Measurements from ENCODE around the gene SGCD.

The SGCD gene

DNA sequence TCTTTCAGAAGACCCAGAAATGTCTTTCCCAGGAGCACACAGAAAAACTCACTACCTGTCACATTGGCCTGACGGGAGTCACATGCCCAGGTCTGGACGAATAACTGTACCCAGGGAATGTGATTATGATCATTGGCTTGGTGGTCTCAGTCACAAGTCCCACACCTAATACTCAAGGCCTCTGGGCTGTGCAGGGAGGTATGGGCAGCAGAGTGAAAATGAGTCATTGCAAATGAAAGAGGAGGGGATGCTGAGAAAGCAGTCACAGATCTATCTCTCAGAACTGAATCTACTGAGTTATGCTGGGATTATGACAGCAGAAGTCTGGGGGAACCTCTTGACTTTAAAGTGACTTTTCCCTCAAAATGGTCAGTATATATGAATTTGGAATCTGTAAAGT, 36.9 kb downstream of the SGCD start:
- DNase-seq: no peak

- DNase-seq: no peak
Observed at GRCh38 chr5:156366521-156366920, 39.6 kb downstream of the SGCD start.

DNA sequence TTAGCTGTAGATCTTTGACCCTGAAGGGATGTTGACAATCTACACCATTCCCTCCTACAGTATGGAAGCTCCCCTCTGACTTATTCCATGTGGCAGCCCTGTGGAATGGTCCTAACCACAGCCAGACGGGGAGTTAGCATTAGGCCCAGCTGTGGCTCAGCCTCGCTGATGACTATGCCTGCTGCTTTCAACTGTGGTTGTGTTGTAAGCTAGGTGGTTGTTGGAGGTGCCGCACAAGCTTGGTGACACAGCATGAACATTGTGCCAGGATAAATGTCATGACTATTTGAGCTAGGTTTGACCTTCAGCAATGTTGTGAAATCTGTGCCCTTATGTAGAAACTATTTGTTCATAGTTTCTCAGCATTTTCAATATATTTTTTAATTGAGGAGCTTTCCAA, 40.6 kb downstream of the SGCD start:
- no peak for DNase-seq

- no peak for DNase-seq
Observed at GRCh38 chr5:156375895-156376495, 49.0 kb downstream of the SGCD start.

- DNase-seq: no peak
Observed at GRCh38 chr5:156376751-156377150, 49.8 kb downstream of the SGCD start.

- DNase-seq: no peak
Observed at GRCh38 chr5:156378159-156378558, 51.2 kb downstream of the SGCD start.

- DNase-seq: no peak
Observed at GRCh38 chr5:156379206-156379605, 52.2 kb downstream of the SGCD start.

DNA sequence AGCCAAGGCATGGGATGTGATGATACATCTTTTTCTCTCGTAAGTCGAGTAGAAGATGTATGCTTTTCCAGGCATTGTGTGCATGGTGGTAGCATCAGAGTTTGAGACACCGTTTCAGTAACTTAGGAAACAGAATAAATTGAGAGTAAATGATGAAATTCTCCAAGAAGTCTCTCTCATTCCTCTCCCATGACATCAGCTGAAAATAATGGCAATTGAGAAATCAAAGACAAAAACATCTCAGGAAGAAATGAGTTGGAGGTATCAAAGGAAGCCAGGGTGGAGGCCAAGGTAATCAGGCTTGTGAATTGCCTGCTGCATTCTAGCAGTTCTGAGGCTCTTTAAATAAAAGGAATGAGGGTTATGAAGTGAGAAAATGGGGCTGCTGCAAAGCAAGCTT, 53.9 kb downstream of the SGCD start:
- DNase-seq: no peak

DNA sequence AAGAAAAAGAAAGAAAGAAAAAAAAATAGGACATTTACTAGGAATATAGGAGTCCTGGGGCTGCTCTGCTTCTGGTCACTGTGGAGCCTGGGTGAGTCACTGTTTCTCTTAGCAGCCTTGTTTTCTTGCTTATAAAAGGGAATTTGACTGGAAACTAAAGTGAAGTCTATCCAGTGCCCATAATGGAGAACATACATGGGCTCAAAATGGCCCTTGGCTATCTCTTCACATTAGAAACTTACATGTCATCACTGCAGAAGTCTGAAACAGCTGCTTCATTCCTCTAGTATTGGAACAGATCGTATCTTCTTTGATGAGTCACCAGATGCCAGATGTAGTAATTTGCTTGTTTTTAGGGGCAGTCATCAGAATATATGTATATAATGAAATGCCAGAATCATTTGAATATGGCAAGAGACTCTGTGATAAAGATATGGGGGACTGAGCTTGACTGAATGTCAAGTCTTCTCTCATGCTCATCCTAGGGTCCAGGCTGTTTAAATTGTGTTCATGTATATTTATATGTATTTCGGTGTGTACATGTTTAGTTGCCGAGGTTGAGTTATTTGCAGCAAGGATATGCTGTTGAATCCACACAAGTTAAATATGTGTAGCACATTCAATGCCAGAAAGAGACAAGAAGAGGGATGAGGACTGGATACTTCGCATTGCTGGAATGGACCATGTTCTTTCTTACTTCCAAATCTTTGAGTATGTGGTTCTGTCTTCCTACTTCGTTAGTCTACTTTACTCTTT, 56.7 kb downstream of the SGCD start:
- no peak for DNase-seq

- DNase-seq: no peak
Observed at GRCh38 chr5:156385416-156385815, 58.5 kb downstream of the SGCD start.

DNA sequence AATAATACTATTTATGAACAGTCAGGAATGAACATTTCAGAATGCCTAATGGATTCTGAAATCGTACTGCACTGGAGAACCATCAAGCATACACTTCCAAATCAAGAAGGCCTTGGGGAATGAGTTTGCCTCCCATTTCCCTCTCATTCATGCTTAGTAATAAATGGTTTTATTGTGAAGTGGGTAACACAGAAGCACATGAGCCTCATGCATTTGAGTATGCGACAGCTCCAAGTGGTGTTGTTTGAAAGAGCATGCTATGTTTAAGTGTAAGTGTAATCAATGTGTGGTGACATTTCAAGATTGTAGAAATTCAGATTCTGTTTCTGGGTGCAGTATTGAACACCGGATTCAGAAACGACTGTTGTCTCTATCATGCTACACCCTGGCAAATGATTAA, 60.0 kb downstream of the SGCD start:
- DNase-seq: no peak

- no peak for DNase-seq
Observed at GRCh38 chr5:156387391-156387790, 60.4 kb downstream of the SGCD start.

DNA sequence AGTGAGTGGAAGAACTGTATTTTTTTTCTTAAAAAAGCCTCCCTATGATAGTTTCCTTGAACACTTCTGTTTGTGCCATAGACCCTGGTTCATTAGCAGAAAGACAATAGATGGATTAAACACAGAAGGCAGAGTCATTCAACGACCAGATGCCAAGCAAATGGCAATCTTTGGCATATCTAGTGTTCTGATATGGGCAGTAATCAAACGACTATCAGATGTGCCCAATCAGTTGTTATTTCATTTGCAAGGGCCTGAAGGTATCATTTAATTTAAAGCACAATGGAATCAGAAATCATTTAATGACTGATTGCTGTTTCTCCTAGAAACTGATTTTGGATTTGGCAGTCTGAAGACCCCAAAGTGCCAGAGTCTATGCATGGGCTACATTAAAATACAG, 61.3 kb downstream of the SGCD start:
- DNase-seq: no peak

- no peak for DNase-seq
Observed at GRCh38 chr5:156391139-156391538, 64.2 kb downstream of the SGCD start.

DNA sequence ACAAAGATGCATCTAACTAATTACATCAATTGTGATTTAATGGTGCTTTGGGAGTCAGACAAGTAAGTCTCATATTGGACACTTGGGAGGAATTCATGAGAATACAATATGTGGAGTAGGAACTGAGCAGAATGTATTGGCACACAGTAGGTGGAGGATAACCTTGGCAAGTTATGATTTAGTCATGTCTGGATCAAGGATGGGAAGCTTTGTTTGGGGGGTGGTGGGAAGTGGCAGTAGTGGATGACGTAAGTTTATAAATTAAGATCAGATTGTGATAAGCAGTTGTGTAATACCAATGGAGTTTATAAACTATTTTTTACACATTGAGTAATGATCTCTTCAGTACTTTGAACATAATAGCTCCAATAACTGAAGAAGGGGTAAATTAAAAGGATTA, 67.0 kb downstream of the SGCD start:
- DNase-seq: no peak

- no peak for DNase-seq
Observed at GRCh38 chr5:156394642-156395305, 67.8 kb downstream of the SGCD start.

- DNase-seq: no peak
Observed at GRCh38 chr5:156395306-156395675, 68.3 kb downstream of the SGCD start.

DNA sequence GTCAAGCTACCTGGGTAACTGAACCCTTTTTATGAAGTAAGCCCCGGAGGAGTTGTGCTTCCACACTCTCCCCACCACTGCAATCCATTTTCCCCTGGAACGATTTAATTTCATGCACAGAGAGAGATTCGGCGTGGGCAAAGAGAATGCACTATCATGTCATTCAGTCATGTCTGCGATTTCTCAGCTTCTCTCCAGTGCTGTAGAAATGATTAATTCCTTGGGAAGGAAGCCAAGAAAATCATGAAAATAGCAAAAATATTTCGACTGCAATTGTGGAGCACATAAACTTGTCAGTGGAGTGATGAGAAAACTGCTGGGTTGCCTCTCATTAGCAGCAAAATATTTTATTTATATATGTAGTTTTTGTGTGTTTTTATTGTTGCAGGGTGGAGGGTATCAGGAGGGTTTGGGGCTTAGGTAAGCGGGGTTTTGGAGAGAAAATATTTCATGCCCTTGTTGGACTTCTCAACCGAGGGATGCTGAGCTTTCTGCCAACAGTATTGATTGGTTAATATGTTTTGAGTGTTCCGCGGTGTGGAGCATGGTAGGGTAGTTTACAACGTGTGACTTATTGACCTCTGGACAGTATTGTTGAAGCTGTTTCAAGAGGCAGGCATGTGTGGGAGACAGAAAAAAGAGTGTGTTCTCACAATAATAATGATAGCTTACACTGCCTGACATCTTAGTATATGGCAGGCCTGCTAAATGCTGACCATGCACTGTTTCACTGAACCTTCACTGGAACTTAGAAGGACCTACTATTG, 69.3 kb downstream of the SGCD start:
- DNase-seq: no peak

- DNase-seq: no peak
Observed at GRCh38 chr5:156396830-156397081, 69.8 kb downstream of the SGCD start.

GRCh38 chr5:156399323-156399722, 72.4 kb downstream of the SGCD start:
- no peak for DNase-seq

DNA sequence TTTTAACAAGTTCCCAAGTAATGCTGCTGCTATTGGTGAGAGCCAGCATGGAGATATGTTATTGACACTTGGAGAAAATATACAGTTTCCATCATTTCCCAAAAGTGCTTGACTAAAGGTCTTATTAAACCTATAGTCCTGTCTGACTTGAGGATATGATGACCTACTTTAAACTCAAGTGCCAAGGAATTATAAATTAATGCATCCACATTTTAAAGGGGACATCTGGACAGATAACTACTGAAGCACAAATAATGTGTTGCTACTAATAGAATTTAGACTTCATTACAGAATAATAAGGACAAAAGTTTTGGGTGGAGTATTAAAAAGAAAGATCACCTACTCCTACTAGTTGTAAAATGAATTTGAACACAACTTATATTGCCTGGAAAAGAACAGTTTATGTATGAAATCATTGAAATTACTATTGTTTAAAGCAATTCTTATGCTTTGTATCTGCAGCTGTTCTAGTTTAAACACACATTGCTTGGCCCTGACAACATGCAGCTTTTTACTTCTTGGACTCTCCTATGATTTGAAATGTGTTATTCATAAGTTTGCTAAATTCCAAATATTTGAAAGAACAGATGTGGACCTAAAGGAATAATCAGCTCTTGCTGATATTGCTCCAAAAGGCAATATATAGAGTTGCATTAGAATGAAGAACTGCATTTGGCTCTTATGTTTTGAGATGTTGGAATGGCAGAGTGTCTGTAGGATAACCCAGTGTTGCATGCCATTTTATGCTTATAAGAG, 73.4 kb downstream of the SGCD start:
- DNase-seq: no peak

DNA sequence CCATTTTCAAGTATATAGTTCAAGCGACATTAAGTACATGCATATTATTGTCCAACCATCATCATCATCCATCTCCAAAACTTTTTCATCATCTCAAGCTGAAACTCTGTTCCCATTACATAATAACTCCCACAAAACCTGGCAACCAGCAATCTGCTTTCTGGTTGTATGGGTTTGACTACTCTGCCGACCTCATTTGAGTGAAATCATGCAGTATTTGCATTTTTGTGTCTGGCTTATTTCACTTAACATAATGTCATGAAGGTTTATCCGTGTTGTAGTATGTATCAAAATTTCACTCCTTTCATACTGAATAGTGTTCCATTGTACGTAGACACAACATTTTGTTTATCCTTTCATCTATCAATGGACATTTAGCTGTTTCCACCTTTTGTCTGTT, 74.8 kb downstream of the SGCD start:
- no peak for DNase-seq

DNA sequence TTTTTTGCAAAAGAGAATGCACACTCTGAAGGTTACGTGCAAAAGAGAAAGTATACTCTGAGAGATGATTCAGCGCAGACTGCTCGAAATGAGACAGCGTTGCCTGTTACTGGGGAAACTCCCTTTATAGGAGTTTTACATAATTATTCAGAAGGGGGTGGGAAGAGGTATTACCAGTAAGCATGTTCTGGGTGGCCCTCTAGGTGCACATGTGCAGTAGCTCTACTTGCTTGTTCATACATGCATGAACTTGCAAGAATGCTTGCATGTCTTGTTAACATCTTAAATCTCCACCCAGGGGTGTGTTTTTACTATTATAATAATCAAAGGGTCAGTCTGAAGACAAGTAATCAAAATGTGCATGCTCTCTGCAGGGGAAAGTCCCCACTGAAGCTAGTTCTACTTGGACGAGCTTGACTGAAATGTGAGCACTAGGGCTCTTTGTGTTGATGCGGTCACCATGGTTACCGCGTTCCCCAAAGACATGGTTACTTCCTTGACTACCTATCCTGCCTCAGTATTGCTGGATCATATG, 75.5 kb downstream of the SGCD start:
- DNase-seq: no peak
